NT2/D1 (cell line): ENCODE data around the gene UTP4.

Source experiments
- SUZ12 ChIP-seq: IDR thresholded peaks from 2 replicates; pipeline ENCODE4 v1.6.1; 2011; ENCODE audit not compliant: insufficient read length, insufficient read depth; ENCODE audit errors: extremely low read depth
- ZNF274 ChIP-seq: IDR thresholded peaks from 2 replicates; pipeline ENCODE4 v1.6.1; 2011; ENCODE audit warnings: mild to moderate bottlenecking, low read depth, low read length

DNA sequence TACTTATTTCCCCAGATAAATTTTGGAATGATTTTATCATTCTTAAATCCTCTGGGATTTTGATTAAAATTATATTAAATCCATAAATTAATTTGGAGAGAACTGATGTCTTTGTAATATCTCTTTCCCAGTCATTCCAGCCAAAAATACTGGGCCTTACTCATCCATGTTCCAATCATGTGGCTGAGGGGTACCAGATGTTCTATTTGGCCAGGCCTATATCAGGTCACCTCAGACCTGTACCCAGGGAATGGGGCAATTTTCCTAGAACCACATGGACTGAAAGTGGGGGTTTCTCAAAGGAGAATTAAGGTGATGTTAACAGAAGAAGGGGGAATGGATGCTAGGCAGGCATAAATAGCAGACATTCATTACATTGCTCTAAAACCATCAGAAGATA is 62.0 kb downstream of the UTP4 start:
- TF ChIP-seq ZNF274 (no peak), SUZ12 (no peak)
